C4-2B (cell line): ENCODE measurements around the gene CENPQ.

Source experiments
- ZFX ChIP-seq: fragments of 450-650 bp; IDR thresholded peaks from 2 replicates; pipeline ENCODE4 v1.6.1; 2017
- TF ChIP-seq, protein P1 (sequence below): fragments of 450-650 bp; conservative IDR thresholded peaks from 2 replicates; pipeline ENCODE4 v1.5.1; 2017; ENCODE audit warnings: mild to moderate bottlenecking

DNA sequence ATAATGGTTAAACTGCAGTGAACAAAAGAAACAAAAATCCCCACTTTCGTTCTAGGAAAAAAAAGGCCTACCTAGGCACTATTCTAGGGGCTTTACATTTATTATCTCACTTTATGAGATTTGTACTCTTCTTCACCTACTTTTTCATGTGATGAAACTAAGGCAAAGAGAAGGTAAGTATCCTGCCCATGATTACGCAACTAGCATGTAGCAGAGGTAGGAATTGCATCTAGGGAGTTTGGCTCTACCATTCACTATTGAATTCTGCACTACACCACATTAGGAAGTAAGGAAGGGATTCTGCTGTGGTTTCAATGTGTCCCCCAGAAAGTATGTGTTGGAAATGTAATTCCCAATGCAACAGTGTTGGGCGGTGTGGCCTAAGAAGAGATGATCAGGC is 75.9 kb downstream of the CENPQ start:
- TF ChIP-seq, protein P1, sequence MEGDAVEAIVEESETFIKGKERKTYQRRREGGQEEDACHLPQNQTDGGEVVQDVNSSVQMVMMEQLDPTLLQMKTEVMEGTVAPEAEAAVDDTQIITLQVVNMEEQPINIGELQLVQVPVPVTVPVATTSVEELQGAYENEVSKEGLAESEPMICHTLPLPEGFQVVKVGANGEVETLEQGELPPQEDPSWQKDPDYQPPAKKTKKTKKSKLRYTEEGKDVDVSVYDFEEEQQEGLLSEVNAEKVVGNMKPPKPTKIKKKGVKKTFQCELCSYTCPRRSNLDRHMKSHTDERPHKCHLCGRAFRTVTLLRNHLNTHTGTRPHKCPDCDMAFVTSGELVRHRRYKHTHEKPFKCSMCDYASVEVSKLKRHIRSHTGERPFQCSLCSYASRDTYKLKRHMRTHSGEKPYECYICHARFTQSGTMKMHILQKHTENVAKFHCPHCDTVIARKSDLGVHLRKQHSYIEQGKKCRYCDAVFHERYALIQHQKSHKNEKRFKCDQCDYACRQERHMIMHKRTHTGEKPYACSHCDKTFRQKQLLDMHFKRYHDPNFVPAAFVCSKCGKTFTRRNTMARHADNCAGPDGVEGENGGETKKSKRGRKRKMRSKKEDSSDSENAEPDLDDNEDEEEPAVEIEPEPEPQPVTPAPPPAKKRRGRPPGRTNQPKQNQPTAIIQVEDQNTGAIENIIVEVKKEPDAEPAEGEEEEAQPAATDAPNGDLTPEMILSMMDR, result no peak
- TF ChIP-seq ZFX, result no peak
